Sigmoid colon (tissue), 4 donors: ENCODE measurements around the gene CNST.

Experiments used
- EP300 ChIP-seq, 4 donors: sonication (generic); formaldehyde crosslinking; IDR thresholded peaks; one replicate each; pipeline ENCODE4 v1.6.1; 2017; ENCODE audit warnings: antibody characterized with exemption in 4 of 4
- POLR2A ChIP-seq, 2 donors: fragments of 450-650 bp; IDR thresholded peaks; one replicate each; pipeline ENCODE4 v1.6.1; 2016; ENCODE audit warnings: antibody characterized with exemption in 2 of 2, mild to moderate bottlenecking in 2 of 2, moderate library complexity in 2 of 2
- TF ChIP-seq, protein P1 (sequence below), 4 experiments: fragments of 450-650 bp in 3 of 4; fragments of 200-600 bp in 1 of 4; IDR thresholded peaks; one replicate each; pipeline ENCODE4 v1.5.1; 2016 to 2019; ENCODE audit warnings: antibody characterized with exemption in 4 of 4, mild to moderate bottlenecking in 3 of 4, moderate library complexity in 2 of 4

GRCh38 chr1:246544001-246544400 is 22.3 kb upstream of the CNST start:
- TF ChIP-seq POLR2A (IDR thresholded peaks at IDR 0.05): no peak
- TF ChIP-seq, protein P1, sequence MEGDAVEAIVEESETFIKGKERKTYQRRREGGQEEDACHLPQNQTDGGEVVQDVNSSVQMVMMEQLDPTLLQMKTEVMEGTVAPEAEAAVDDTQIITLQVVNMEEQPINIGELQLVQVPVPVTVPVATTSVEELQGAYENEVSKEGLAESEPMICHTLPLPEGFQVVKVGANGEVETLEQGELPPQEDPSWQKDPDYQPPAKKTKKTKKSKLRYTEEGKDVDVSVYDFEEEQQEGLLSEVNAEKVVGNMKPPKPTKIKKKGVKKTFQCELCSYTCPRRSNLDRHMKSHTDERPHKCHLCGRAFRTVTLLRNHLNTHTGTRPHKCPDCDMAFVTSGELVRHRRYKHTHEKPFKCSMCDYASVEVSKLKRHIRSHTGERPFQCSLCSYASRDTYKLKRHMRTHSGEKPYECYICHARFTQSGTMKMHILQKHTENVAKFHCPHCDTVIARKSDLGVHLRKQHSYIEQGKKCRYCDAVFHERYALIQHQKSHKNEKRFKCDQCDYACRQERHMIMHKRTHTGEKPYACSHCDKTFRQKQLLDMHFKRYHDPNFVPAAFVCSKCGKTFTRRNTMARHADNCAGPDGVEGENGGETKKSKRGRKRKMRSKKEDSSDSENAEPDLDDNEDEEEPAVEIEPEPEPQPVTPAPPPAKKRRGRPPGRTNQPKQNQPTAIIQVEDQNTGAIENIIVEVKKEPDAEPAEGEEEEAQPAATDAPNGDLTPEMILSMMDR (IDR thresholded peaks at IDR 0.05): no peak
- TF ChIP-seq EP300 (IDR thresholded peaks at IDR 0.05): no peak
